Measurements from ENCODE around the gene TUBAL3. TPM values are rescaled to one million over a fixed set of nuclear protein-coding genes. Genes with fewer than 3 reads are reported as not detected.
A peak's percentile ranks its signal among the peaks of the same experiment; 100 is the strongest.

Gene TUBAL3
- total RNA-seq, 5 donors from 2014 or later (not counting 1 experiment from before 2014, with no cell fraction given): not detected

GRCh38 chr10:5442990-5443370 lies 38.4 kb upstream of the TUBAL3 start:
- no peak overlapping the region for H3K27ac Mint-ChIP-seq
- H3K36me3 ChIP-seq (ENCODE audit: control insufficient read depth in 2 of 2, extremely low read depth in 1 of 2, insufficient read depth in 1 of 2, low read length in 1 of 2): no peaks in the 10 kb centered on the region
- no peaks in the 10 kb centered on the region for H3K9me3 ChIP-seq
- WGBS (ENCODE audit: insufficient coverage): no CpG with 5 or more reads among the region's 1 CpG
- no peaks in the 10 kb centered on the region for H3K36me3 Mint-ChIP-seq
- H3K4me3 ChIP-seq (ENCODE audit: control insufficient read depth in 1 of 2, extremely low read depth in 1 of 2, low read length in 1 of 2): no peak overlapping the region
- H3K27ac ChIP-seq (ENCODE audit: low read length): no peak overlapping the region
- H3K27me3 ChIP-seq (replicated peaks in 1 of 2; ENCODE audit: control insufficient read depth in 2 of 2, extremely low read depth in 1 of 2, insufficient read depth in 2 of 2, low read length in 1 of 2): no peaks in the 10 kb centered on the region
- no peak overlapping the region for H3K4me3 Mint-ChIP-seq
- CTCF ChIA-PET: interaction anchor here (0.7 to 8.8 kb wide), 11 partner anchors 8 to 607 kb away, joined by 3 to 77 read pairs (median 3); no protein-coding TSS in a partner anchor
- H3K9me3 Mint-ChIP-seq: no peaks in the 10 kb centered on the region
- H3K4me1 Mint-ChIP-seq: peaks cover 23 to 28% (median 24%) of the 10 kb centered on the region in 3 donors
- POLR2A ChIA-PET: interaction anchor here (1.1 to 1.6 kb wide), 2 partner anchors 179 to 180 kb away, joined by 3 to 5 read pairs; no protein-coding TSS in a partner anchor
- H3K4me1 ChIP-seq (ENCODE audit: control insufficient read depth in 1 of 2, extremely low read depth in 1 of 2, insufficient read depth in 2 of 2, low read length in 2 of 2): peaks cover 6 to 18% of the 10 kb centered on the region in 2 experiments
- H3K27me3 Mint-ChIP-seq: no peaks in the 10 kb centered on the region
- no peak for ATAC-seq (replicated peaks in 1 of 4)
- DNase-seq: no peak

DNA sequence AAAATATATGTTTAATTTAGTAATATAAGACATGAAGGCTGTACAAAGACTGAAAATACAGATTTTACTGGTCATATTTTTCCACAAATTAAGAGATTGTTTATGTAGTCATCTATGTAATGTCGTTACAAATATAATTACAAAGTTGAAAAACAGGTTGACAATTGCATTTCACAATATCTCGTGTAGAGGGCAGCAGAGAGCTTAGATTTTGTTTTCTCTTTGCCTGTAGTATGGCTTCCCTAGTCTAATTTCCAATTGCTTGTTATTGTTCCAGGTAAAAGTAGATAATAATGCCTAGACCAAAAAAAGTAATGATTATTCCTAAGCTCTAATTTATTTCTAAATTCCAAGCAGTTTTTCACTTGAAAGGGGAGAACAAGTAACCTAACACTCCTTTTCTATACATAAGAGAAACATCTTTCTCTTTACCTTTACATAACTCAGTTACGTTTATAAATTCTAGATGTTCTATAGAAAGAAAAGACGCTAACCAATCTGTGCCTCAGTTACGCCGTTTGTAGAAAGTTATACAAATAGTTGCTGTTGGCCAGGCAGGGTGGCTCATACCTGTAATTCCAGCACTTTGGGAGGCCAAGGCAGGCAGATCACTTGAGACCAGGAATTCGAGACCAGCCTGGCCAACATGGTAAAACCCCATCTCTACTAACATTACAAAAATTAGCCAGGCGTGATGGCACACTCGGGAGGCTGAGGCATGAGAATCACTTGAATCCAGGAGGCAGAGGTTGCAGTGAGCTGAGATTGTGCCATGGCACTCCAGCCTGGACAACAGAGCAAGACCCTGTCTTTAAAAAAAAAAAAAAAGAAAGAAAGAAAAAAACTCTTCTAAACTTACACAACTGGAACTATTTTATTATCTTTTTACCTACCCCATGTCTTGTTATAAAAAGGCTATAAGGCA lies 37.7 kb upstream of the TUBAL3 start:
- Mint-ChIP-seq H3K36me3 (no peaks in the 10 kb centered on the region), H3K27me3 (no peaks in the 10 kb centered on the region), H3K4me3 (no peak overlapping the region), H3K4me1 (peaks cover 18 to 22% (median 19%) of the 10 kb centered on the region in 3 donors), H3K9me3 (no peaks in the 10 kb centered on the region), H3K27ac (no peak overlapping the region)
- CTCF ChIA-PET: interaction anchor here (0.5 to 8.8 kb wide), 16 partner anchors 10 to 1262 kb away, joined by 3 to 77 read pairs (median 3); no protein-coding TSS in a partner anchor
- peak in 2 of 4 experiments; percentile 28 to 36 for ATAC-seq (replicated peaks in 1 of 4)
- peak in 11 of 35 experiments; percentile 4 to 77 (median 25) for DNase-seq
- Histone ChIP-seq H3K36me3 (ENCODE audit: control insufficient read depth in 2 of 2, extremely low read depth in 1 of 2, insufficient read depth in 1 of 2, low read length in 1 of 2) (no peaks in the 10 kb centered on the region), H3K27ac (ENCODE audit: low read length) (no peak overlapping the region), H3K9me3 (no peaks in the 10 kb centered on the region), H3K27me3 (replicated peaks in 1 of 2; ENCODE audit: control insufficient read depth in 2 of 2, extremely low read depth in 1 of 2, insufficient read depth in 2 of 2, low read length in 1 of 2) (no peaks in the 10 kb centered on the region), H3K4me1 (ENCODE audit: control insufficient read depth in 1 of 2, extremely low read depth in 1 of 2, insufficient read depth in 2 of 2, low read length in 2 of 2) (peaks cover 6 to 11% of the 10 kb centered on the region in 2 experiments), H3K4me3 (ENCODE audit: control insufficient read depth in 1 of 2, extremely low read depth in 1 of 2, low read length in 1 of 2) (no peak overlapping the region)
- WGBS (ENCODE audit: insufficient coverage): 90% methylated on average over 4 of the region's 9 CpGs
- POLR2A ChIA-PET: interaction anchor here (0.7 to 1.6 kb wide), 2 partner anchors 181 to 431 kb away, joined by 3 to 5 read pairs; no protein-coding TSS in a partner anchor

DNA sequence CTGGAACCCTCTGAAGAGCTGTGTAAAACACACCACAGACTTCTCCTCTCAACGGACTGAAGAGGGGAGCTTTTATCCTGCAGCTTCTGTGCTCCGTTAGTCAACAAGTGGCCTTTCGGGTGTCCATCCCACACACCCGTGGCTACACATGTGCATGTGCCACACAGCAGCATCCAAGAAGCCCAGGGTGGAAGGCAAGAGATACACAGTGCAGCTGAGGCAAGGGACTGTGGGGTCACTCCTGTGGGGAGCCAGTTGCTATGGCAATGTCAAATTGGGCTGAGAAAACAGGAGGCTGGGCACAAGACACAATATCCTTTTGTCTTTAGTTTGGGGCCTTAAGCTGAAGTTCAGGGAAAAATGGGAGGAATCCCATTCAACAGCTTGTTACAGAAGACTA lies 36.5 kb upstream of the TUBAL3 start:
- Mint-ChIP-seq H3K36me3 (no peaks in the 10 kb centered on the region), H3K4me3 (no peak overlapping the region), H3K9me3 (no peaks in the 10 kb centered on the region), H3K27me3 (no peaks in the 10 kb centered on the region), H3K27ac (no peak overlapping the region), H3K4me1 (peaks cover 7 to 11% (median 7%) of the 10 kb centered on the region in 3 donors)
- CTCF ChIA-PET: interaction anchor here (0.5 to 8.8 kb wide), 7 partner anchors 9 to 591 kb away, joined by 3 to 77 read pairs (median 4); no protein-coding TSS in a partner anchor
- Histone ChIP-seq H3K4me1 (ENCODE audit: control insufficient read depth in 1 of 2, extremely low read depth in 1 of 2, insufficient read depth in 2 of 2, low read length in 2 of 2) (peaks cover under 1 to 4% of the 10 kb centered on the region in 2 experiments), H3K27ac (ENCODE audit: low read length) (no peak overlapping the region), H3K36me3 (ENCODE audit: control insufficient read depth in 2 of 2, extremely low read depth in 1 of 2, insufficient read depth in 1 of 2, low read length in 1 of 2) (no peaks in the 10 kb centered on the region), H3K9me3 (no peaks in the 10 kb centered on the region), H3K4me3 (ENCODE audit: control insufficient read depth in 1 of 2, extremely low read depth in 1 of 2, low read length in 1 of 2) (no peak overlapping the region), H3K27me3 (replicated peaks in 1 of 2; ENCODE audit: control insufficient read depth in 2 of 2, extremely low read depth in 1 of 2, insufficient read depth in 2 of 2, low read length in 1 of 2) (no peaks in the 10 kb centered on the region)
- ATAC-seq (replicated peaks in 1 of 4) (no peak), DNase-seq (no peak)
- POLR2A ChIA-PET: no interaction called here
- 92% methylated on average over 4 of the region's 4 CpGs for WGBS (ENCODE audit: insufficient coverage)

GRCh38 chr10:5440206-5440605 lies 35.6 kb upstream of the TUBAL3 start:
- DNase-seq (no peak), ATAC-seq (replicated peaks in 1 of 4) (no peak)
- Mint-ChIP-seq H3K27me3 (no peaks in the 10 kb centered on the region), H3K4me3 (no peak overlapping the region), H3K27ac (no peak overlapping the region), H3K9me3 (no peaks in the 10 kb centered on the region), H3K36me3 (no peaks in the 10 kb centered on the region), H3K4me1 (peaks cover 6 to 8% (median 6%) of the 10 kb centered on the region in 3 donors)
- no peak overlapping the region for H3K27ac ChIP-seq (ENCODE audit: low read length)
- WGBS (ENCODE audit: insufficient coverage): no CpG with 5 or more reads among the region's 2 CpGs
- ChIA-PET POLR2A (no interaction called here), CTCF (interaction anchor here (0.5 to 8.8 kb wide), 7 partner anchors 10 to 590 kb away, joined by 3 to 77 read pairs (median 4); no protein-coding TSS in a partner anchor)
- H3K4me3 ChIP-seq (ENCODE audit: control insufficient read depth in 1 of 2, extremely low read depth in 1 of 2, low read length in 1 of 2): no peak overlapping the region
- no peaks in the 10 kb centered on the region for H3K9me3 ChIP-seq
- no peaks in the 10 kb centered on the region for H3K4me1 ChIP-seq (ENCODE audit: control insufficient read depth in 1 of 2, extremely low read depth in 1 of 2, insufficient read depth in 2 of 2, low read length in 2 of 2)
- no peaks in the 10 kb centered on the region for H3K27me3 ChIP-seq (replicated peaks in 1 of 2; ENCODE audit: control insufficient read depth in 2 of 2, extremely low read depth in 1 of 2, insufficient read depth in 2 of 2, low read length in 1 of 2)
- no peaks in the 10 kb centered on the region for H3K36me3 ChIP-seq (ENCODE audit: control insufficient read depth in 2 of 2, extremely low read depth in 1 of 2, insufficient read depth in 1 of 2, low read length in 1 of 2)

DNA sequence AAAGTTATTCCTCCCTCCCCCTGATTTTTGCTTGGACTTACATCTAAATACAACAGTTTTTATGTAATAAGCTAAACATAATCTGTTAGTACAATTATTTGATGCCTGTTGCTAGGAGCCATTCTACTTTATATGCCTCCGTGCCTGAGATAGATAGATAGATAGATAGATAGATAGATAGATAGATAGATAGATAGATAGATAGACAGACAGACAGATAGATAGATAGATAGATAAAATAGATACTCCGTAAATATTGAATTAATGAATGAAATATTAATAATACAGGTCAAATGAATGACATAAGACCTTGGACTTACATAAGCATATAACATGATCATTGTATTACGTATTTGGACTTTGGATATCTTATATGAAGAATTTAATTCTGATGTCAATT lies 30.7 kb upstream of the TUBAL3 start:
- Histone ChIP-seq H3K4me3 (ENCODE audit: control insufficient read depth in 1 of 2, extremely low read depth in 1 of 2, low read length in 1 of 2) (no peak overlapping the region), H3K27me3 (replicated peaks in 1 of 2; ENCODE audit: control insufficient read depth in 2 of 2, extremely low read depth in 1 of 2, insufficient read depth in 2 of 2, low read length in 1 of 2) (no peaks in the 10 kb centered on the region), H3K4me1 (ENCODE audit: control insufficient read depth in 1 of 2, extremely low read depth in 1 of 2, insufficient read depth in 2 of 2, low read length in 2 of 2) (peaks cover 3 to 7% of the 10 kb centered on the region in 2 experiments), H3K36me3 (ENCODE audit: control insufficient read depth in 2 of 2, extremely low read depth in 1 of 2, insufficient read depth in 1 of 2, low read length in 1 of 2) (no peaks in the 10 kb centered on the region), H3K27ac (ENCODE audit: low read length) (no peak overlapping the region), H3K9me3 (no peaks in the 10 kb centered on the region)
- Mint-ChIP-seq H3K9me3 (peaks cover 0 to 2% (median 0%) of the 10 kb centered on the region in 3 donors), H3K27me3 (no peaks in the 10 kb centered on the region), H3K4me3 (no peak overlapping the region), H3K27ac (no peak overlapping the region), H3K36me3 (peaks cover 6% of the 10 kb centered on the region), H3K4me1 (peaks cover 8 to 12% (median 9%) of the 10 kb centered on the region in 3 donors)
- WGBS (ENCODE audit: insufficient coverage): no CpG with 5 or more reads among the region's 3 CpGs
- DNase-seq (no peak), ATAC-seq (replicated peaks in 1 of 4) (no peak)
- CTCF ChIA-PET: interaction anchor here (0.6 to 4.4 kb wide), 15 partner anchors 8 to 1437 kb away, joined by 3 to 32 read pairs (median 4); partner anchors contain the start of genes ANKRD16 (in 1 of the 2) and FBH1 (in 1 of the 2)
- POLR2A ChIA-PET: interaction anchor here in 1 of 2 donors (0.5 kb wide), 1 partner anchor 283 kb away, joined by 4 read pairs; no protein-coding TSS in a partner anchor

Measured in T-cell (primary cell).